ENCODE results near the gene ATP6AP2. TPM values are rescaled to one million over a fixed set of nuclear protein-coding genes. Genes with fewer than 3 reads are reported as not detected.

ATP6AP2 gene
- total RNA-seq, 3 donors from 2014 or later (not counting 1 experiment from before 2014, with no cell fraction given), result 94.3 to 102 (median 99.9) TPM

GRCh38 chrX:40538406-40538805, 42.4 kb upstream of the ATP6AP2 start:
- Histone ChIP-seq H3K36me3 (ENCODE audit: control insufficient read depth, insufficient read depth, low read length) (no peaks in the 10 kb centered on the region), H3K27ac (ENCODE audit: low read length) (no peak overlapping the region), H3K4me1 (ENCODE audit: control insufficient read depth, insufficient read depth, low read length) (peaks cover 13% of the 10 kb centered on the region), H3K9me3 (ENCODE audit: control insufficient read depth, insufficient read depth, low read length) (no peaks in the 10 kb centered on the region), H3K27me3 (ENCODE audit: control insufficient read depth, insufficient read depth, low read length) (no peaks in the 10 kb centered on the region), H3K4me3 (ENCODE audit: low read length) (no peak overlapping the region)
- TF ChIP-seq CTCF (IDR thresholded peaks at IDR 0.05), result no peak
- Mint-ChIP-seq H3K9me3 (no peaks in the 10 kb centered on the region), H3K36me3 (no peaks in the 10 kb centered on the region), H3K27me3 (ENCODE audit: low read depth in 2 of 2) (peaks cover 9 to 47% of the 10 kb centered on the region in 2 donors), H3K27ac (no peak overlapping the region), H3K4me3 (no peak overlapping the region), H3K4me1 (peaks cover 6 to 16% of the 10 kb centered on the region in 2 donors)
- intact Hi-C loops (cut with micrococcal nuclease), result no loop called here
- DNase-seq (no peak), ATAC-seq (no peak)
- 96% methylated on average over 3 of the region's 5 CpGs for WGBS (ENCODE audit: insufficient coverage)

GRCh38 chrX:40539214-40540142, 41.3 kb upstream of the ATP6AP2 start:
- Histone ChIP-seq H3K27me3 (ENCODE audit: control insufficient read depth, insufficient read depth, low read length) (no peaks in the 10 kb centered on the region), H3K27ac (ENCODE audit: low read length) (no peak overlapping the region), H3K4me1 (ENCODE audit: control insufficient read depth, insufficient read depth, low read length) (peaks cover 13% of the 10 kb centered on the region), H3K4me3 (ENCODE audit: low read length) (no peak overlapping the region), H3K9me3 (ENCODE audit: control insufficient read depth, insufficient read depth, low read length) (no peaks in the 10 kb centered on the region), H3K36me3 (ENCODE audit: control insufficient read depth, insufficient read depth, low read length) (no peaks in the 10 kb centered on the region)
- Mint-ChIP-seq H3K27ac (peak overlapping the region in 1 of 2 donors; percentile 58), H3K4me1 (peaks cover 12 to 24% of the 10 kb centered on the region in 2 donors), H3K4me3 (peak overlapping the region; percentile 43), H3K9me3 (no peaks in the 10 kb centered on the region), H3K27me3 (ENCODE audit: low read depth in 2 of 2) (peaks cover 9 to 47% of the 10 kb centered on the region in 2 donors), H3K36me3 (no peaks in the 10 kb centered on the region)
- DNase-seq, result peak; percentile 41 to 81
- intact Hi-C loops (cut with micrococcal nuclease), result no loop called here
- TF ChIP-seq CTCF (IDR thresholded peaks at IDR 0.05), result peak; percentile 20
- ATAC-seq, result peak; percentile 91 to 95 (median 94)
- WGBS (ENCODE audit: insufficient coverage), result 29% methylated on average over 20 of the region's 20 CpGs

- Mint-ChIP-seq H3K4me1 (peaks cover 12 to 24% of the 10 kb centered on the region in 2 donors), H3K27me3 (ENCODE audit: low read depth in 2 of 2) (peaks cover 9 to 46% of the 10 kb centered on the region in 2 donors), H3K9me3 (no peaks in the 10 kb centered on the region), H3K27ac (no peak overlapping the region), H3K4me3 (no peak overlapping the region), H3K36me3 (no peaks in the 10 kb centered on the region)
- H3K4me3 ChIP-seq (ENCODE audit: low read length), result no peak overlapping the region
- H3K4me1 ChIP-seq (ENCODE audit: control insufficient read depth, insufficient read depth, low read length), result peaks cover 13% of the 10 kb centered on the region
- whole genome bisulfite sequencing (ENCODE audit: insufficient coverage), result 89% methylated on average over 10 of the region's 10 CpGs
- TF ChIP-seq CTCF (IDR thresholded peaks at IDR 0.05), result no peak
- no peak overlapping the region for H3K27ac ChIP-seq (ENCODE audit: low read length)
- ATAC-seq, result no peak
- DNase-seq, result no peak
- H3K27me3 ChIP-seq (ENCODE audit: control insufficient read depth, insufficient read depth, low read length), result no peaks in the 10 kb centered on the region
- no peaks in the 10 kb centered on the region for H3K9me3 ChIP-seq (ENCODE audit: control insufficient read depth, insufficient read depth, low read length)
- H3K36me3 ChIP-seq (ENCODE audit: control insufficient read depth, insufficient read depth, low read length), result no peaks in the 10 kb centered on the region
- intact Hi-C loops (cut with micrococcal nuclease), result no loop called here
Observed at GRCh38 chrX:40542208-40542607, 38.6 kb upstream of the ATP6AP2 start.
